K562 (cell line): Measurements from ENCODE around the gene C14orf180.

Experiments used
- BMI1 ChIP-seq: fragments of 150-350 bp; IDR thresholded peaks from 2 replicates; pipeline ENCODE4 v1.6.1; 2014; ENCODE audit warnings: low read length
- EP300 ChIP-seq: IDR thresholded peaks from 2 replicates; pipeline ENCODE4 v1.6.1; 2012; ENCODE audit warnings: low read length, improper control_type of control experiment
- GABPA ChIP-seq: fragments of 200-800 bp; sonication (Bioruptor generic); conservative IDR thresholded peaks from 2 replicates; pipeline ENCODE4 v1.6.1; 2016; ENCODE audit warnings: low read depth, missing genetic modification characterization, missing compliant biosample characterization
- HDAC2 ChIP-seq: fragments of 450-650 bp; IDR thresholded peaks from 2 replicates; pipeline ENCODE4 v1.6.1; 2016; ENCODE audit warnings: mild to moderate bottlenecking
- MAFK ChIP-seq: IDR thresholded peaks from 2 replicates; pipeline ENCODE4 v1.6.1; 2011; ENCODE audit warnings: low read length, improper control_type of control experiment
- MAZ ChIP-seq, 2 experiments: fragments of 450-650 bp in 1 of 2; sonication (generic) in 1 of 2; formaldehyde crosslinking; IDR thresholded peaks in 1 of 2; conservative IDR thresholded peaks in 1 of 2; 2 replicates each; pipeline versions ENCODE4 v1.4.0 to v1.5.0; 2020; ENCODE audit warnings: mild to moderate bottlenecking in 1 of 2, missing genetic modification reagents in 1 of 2
- RBBP5 ChIP-seq: fragments of 200-600 bp; sonication (generic); IDR thresholded peaks from 2 replicates; pipeline ENCODE4 v1.6.1; 2012; ENCODE audit warnings: borderline replicate concordance, mild to moderate bottlenecking, low read length, control low read depth, inconsistent platforms; ENCODE audit not compliant: insufficient read depth, poor library complexity, severe bottlenecking
- RCOR1 ChIP-seq, 2 experiments: IDR thresholded peaks; 2 replicates each; pipeline ENCODE4 v1.6.1; 2012; ENCODE audit warnings: low read depth in 2 of 2, low read length in 2 of 2, borderline replicate concordance in 1 of 2, improper control_type of control experiment in 1 of 2
- SMC3 ChIP-seq: conservative IDR thresholded peaks from 2 replicates; pipeline ENCODE4 v1.6.1; 2011; ENCODE audit warnings: low read depth, low read length, improper control_type of control experiment; ENCODE audit not compliant: insufficient read depth
- TBP ChIP-seq: optimal IDR thresholded peaks from 2 replicates; pipeline ENCODE3; 2011; ENCODE audit warnings: low read depth, low read length, improper control_type of control experiment
- XRCC3 ChIP-seq: fragments of 450-650 bp; IDR thresholded peaks from 2 replicates; pipeline ENCODE4 v1.6.1; 2017; ENCODE audit warnings: mild to moderate bottlenecking, moderate library complexity
- ZC3H11A ChIP-seq: IDR thresholded peaks from 2 replicates; pipeline ENCODE4 v1.6.1; 2012; ENCODE audit warnings: low read depth, low read length, improper control_type of control experiment
- ZNF3 ChIP-seq: fragments of 250-450 bp; sonication (Bioruptor Pico); IDR thresholded peaks from 2 replicates; pipeline ENCODE4 v1.5.0; 2021; ENCODE audit warnings: mild to moderate bottlenecking, moderate library complexity
- TF ChIP-seq, protein P1 (sequence below), 3 experiments: IDR thresholded peaks in 2 of 3; conservative IDR thresholded peaks in 1 of 3; 2 replicates each; pipeline ENCODE4 v1.5.1; 2011 to 2012; ENCODE audit warnings: low read length in 3 of 3, mild to moderate bottlenecking in 3 of 3, control low read depth in 2 of 3, improper control_type of control experiment in 1 of 3, inconsistent platforms in 1 of 3, low read depth in 1 of 3, mixed read lengths in 1 of 3, moderate library complexity in 1 of 3; ENCODE audit not compliant: insufficient read depth in 2 of 3

- TF ChIP-seq MAZ (CRISPR knock-in tag; conservative IDR thresholded peaks at IDR 0.05 in 1 of 2, IDR thresholded peaks at IDR 0.05 in 1 of 2) (no peak), BMI1 (no peak), TBP (no peak), SMC3 (no peak), MAFK (no peak), GABPA (no peak), HDAC2 (no peak), XRCC3 (no peak), RCOR1 (IDR thresholded peaks at IDR 0.05; ENCODE audit: borderline replicate concordance in 1 of 2, low read depth in 2 of 2, low read length in 2 of 2) (no peak), EP300 (no peak), ZNF3 (CRISPR knock-in tag) (no peak), RBBP5 (no peak), ZC3H11A (no peak)
- TF ChIP-seq, protein P1, sequence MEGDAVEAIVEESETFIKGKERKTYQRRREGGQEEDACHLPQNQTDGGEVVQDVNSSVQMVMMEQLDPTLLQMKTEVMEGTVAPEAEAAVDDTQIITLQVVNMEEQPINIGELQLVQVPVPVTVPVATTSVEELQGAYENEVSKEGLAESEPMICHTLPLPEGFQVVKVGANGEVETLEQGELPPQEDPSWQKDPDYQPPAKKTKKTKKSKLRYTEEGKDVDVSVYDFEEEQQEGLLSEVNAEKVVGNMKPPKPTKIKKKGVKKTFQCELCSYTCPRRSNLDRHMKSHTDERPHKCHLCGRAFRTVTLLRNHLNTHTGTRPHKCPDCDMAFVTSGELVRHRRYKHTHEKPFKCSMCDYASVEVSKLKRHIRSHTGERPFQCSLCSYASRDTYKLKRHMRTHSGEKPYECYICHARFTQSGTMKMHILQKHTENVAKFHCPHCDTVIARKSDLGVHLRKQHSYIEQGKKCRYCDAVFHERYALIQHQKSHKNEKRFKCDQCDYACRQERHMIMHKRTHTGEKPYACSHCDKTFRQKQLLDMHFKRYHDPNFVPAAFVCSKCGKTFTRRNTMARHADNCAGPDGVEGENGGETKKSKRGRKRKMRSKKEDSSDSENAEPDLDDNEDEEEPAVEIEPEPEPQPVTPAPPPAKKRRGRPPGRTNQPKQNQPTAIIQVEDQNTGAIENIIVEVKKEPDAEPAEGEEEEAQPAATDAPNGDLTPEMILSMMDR (IDR thresholded peaks at IDR 0.05 in 2 of 3, conservative IDR thresholded peaks at IDR 0.05 in 1 of 3; ENCODE audit: insufficient read depth in 2 of 3, low read depth in 1 of 3, low read length in 3 of 3) = no peak
Measured at GRCh38 chr14:104557086-104557485, 22.5 kb upstream of the C14orf180 start.
